HG03060 (cell line): ENCODE data around the gene MYO5C.
"Not testable (repeated sequence)": the region's sequence is repeated elsewhere in the genome, so short reads cannot be mapped to it uniquely, and the experiment has no call there.

Experiments used
- ATAC-seq: cut with Tn5 transposase; IDR thresholded peaks from one replicate; pipeline ENCODE4 v1.9.1; 2021; ENCODE audit warnings: low read depth, moderate number of reproducible peaks; ENCODE audit not compliant: unreplicated experiment

MYO5C gene

DNA sequence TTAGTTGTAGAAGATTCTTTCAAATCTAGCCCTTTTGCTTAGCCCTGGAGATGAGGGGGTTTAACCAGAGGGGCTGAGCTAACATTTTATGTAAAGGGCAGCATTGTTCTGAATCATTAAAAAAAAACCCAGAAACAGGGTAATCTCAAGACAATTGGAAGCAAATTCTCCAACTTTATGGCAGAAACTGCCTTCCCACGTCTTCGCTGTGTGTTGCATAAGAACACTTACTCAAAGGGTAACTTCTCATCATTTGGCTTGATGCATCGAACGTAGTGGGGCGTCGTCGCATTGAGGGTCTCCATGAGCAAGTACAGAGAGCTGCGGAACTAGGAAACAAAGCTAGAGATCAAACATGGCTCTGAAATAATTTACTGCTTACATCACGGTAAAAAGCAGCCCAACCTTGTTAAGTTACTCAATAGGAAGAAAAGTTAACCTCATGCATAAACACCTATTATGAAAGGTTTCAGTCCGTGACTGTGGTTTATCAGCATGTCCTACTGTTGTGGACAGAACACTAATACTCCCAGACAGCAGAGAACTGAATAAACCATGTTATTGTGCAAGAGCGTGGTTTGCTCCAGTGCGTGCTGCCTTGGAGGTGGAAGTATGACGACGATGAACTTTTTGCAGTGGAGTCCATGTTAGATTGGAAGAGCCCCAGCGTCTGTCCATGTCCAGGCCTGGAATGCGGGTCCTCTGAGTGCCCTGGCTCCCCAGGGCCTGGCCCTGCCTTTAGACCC is 48.7 kb downstream of the MYO5C start:
- no peak for ATAC-seq

DNA sequence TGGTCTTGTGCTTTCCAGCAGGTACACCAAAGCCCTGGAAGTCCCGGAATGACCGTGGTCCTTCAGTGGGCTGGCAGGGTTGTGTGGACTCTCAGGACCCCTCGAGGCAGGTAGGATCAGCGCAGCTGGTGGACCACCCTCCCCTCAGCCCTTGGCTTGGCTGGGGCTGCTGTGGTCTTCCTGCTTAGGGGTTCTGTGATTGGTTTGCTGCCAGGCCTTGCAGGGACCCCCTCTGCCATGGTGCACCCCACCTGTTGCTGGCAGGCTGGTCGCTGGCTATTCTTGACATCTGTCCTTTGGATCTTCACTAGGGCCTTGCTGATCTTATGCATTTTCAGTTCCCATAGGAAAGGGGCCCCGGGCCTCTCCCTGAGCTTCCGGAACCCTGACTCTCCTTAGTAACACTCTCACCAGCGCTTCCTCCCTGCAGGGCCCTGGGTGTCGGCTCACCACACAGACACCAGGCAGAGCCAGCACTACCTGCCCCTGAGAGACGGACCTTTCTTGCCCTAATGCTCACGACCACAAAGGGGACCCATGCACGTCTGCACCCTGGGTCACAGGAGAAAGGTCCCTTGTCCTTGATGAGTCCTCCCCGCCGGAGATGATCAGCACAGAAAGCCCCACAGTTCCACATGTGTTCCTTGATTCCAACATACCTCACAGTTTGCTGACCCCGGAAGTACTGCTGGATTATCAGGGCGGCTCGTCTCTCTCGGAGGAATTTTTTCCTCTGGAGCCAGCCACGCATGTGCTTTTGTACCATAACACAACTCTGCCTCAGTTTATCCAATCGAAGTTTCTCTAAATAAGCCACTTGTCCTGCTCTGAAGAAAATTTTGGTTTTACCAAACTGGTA is 51.7 kb downstream of the MYO5C start:
- no peak for ATAC-seq

DNA sequence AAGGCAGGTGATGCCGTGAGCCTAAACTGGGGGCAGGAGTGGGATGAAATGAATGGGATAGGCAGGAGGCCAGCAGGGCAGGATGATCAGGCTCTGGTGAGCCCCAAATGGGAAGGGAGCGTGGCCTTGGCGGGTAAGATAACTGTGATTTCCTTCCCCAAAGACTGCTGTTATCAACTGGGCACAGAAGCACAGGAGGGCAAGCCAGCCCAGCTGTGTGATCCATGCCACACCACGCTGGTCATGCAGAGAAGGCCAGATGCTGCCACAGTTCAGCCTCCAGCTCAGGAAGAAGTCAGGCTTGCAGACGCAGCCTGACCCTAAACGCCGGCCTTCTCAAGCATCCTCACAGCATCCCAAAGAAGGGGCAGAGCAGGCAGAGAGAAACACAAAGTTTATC is 52.3 kb downstream of the MYO5C start:
- ATAC-seq: no peak

DNA sequence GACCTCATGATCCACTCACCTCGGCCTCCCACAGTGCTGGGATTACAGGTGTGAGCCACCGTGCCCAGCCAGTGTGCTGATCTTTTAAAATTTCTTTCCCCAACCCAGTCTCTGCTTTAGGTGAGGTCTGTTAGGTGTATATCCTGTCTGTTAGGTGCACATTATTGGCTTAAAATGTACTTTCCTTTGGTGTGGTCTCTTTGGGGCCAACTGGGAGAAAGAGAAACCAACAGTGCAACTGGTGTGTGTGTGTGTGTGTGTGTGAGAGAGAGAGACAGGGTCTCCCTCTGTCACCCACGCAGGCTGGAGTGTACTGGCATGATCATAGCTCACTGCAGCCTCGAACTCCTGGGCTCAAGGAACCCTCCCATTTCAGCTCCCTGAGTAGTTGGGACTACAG is 54.1 kb downstream of the MYO5C start:
- ATAC-seq: no peak

DNA sequence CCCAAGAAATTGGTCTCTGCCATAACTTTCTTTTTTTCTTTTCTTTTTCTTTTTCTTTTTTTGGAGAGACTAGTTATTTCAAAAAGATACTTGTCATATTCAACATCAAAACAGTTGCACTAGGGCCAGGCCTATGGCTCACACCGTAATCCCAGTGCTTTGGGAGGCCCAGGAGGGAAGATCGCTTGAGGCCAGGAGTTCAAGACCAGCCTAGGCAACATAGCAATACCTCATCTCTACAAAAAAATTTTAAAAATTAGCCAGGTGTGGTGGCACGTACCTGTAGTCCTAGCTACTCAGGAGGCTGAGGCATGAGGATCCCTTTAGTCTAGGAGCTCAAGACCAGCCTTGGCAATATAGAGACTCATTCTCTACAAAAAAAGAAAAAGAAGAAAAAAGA is 55.4 kb downstream of the MYO5C start:
- ATAC-seq: no peak

DNA sequence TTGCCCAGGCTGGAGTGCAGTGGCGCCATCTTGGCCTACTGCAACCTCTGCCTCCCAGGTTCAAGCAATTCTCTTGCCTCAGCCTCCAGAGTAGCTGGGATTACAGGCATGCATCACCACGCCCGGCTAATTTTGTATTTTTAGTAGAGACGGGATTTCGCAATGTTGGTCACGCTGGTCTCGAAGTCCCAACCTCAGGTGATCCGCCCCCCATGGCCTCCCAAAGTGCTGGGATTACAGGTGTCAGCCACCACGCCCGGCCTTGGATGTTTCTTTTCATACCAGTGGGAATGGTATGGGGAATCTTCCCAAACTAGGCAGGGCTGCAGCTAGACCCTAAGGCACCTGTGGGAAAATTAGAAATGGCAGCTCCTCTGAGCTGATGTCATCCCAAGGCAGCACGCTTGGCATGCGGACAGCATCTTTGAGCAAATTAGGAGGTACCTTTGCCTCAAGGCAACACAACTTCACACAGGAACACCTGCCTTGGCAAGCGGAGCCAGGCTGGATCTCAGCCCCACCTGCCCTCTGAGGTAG is 56.5 kb downstream of the MYO5C start:
- not testable (repeated sequence) for ATAC-seq

DNA sequence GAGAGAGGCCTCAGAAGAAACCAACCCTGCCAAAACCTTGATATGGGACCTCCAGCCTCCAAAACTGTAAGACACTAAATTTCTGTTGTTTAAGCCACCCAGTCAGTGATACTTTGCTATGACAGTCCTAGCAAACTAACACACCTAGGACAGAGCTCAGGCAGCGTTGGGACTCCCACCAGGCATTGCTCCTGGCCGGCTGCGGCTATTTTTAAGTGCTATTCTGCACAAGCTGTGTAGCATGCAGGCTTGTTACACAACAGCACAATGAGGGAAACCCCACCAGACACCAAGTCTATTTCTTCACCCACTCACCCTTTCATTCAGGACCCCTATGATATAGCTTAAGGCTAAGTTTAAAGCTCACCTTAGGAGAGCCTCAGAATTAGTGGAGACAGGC is 57.5 kb downstream of the MYO5C start:
- ATAC-seq: no peak

DNA sequence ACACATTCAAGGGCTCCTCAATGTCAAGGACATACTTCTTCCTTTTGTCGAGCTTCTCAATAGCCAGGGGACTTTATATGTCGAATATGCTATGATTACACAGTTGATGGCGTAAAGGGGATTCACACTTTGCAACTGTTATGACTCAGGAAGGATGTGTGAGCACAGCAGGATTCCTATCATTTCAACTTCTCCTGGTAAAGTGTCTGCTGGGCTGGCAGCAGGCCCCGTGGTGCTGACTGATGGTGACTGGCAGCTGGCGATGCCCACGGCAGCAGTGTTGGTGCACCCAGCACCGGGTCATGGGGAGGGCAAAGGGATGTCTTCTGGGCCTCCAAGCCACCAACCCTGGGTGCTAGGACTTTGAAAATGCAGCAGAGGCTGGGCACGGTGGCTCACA is 59.6 kb downstream of the MYO5C start:
- no peak for ATAC-seq

DNA sequence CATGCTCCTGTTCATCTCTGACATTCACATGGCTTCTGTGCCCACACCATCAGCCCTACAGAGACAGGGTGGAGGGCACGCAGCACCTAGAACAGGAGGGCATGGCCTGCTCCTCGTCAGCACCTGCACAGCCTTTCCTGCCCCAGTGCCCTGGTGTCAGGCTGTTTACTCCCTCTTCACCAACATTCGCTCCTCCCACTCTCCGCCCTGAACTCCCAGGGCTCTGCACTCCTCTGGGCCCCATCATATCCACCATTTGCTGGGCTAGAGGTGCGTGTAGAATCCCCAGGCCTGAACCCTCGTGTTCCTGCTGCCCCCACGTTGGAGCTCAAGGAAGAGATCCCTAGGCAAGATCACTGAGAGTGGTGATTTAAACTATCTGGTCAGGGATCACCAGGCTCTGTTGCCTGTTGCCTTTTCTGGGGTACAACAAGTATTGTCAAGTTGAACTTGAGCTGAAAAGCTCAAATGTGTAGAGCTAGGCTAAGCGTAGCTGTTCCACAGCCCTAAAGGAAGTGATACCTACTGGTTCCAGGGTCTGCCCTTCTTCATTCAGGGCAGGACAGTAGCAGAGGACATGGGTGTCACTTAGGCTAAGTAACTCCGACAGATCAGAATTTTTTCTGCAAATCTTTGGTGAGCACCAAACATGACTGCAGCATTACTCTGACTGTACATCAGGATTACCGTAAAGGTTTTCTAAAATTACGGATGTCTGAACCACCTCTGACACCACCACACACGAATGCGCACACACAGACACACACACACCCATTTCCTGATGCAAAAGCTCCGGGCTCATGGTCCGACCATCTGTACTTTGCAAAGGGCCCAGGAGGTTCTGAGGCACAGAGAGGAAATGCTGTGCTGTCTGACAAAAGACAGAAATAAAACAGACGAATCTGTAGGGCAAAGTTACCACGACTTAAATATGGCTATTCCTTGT is 60.7 kb downstream of the MYO5C start:
- ATAC-seq: no peak

DNA sequence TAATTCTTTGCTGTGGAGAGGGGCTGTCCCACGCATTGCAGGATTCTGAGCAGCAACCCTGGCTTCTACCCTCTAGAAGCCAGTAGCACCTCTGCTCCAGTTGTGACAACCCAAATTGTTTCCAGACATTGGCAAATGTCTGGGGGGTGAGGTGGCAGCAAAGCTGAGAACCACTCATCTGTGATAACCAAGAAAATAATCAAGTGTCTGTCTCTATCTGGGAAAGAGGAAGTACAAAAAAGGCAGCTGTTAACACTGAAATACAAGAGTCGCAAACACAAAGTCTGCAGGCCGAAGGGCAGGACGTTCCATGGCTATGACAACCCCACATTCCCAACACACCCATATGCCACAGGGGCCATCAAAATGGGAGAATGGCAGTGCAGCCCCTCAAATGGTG is 62.2 kb downstream of the MYO5C start:
- peak; percentile 39 for ATAC-seq

DNA sequence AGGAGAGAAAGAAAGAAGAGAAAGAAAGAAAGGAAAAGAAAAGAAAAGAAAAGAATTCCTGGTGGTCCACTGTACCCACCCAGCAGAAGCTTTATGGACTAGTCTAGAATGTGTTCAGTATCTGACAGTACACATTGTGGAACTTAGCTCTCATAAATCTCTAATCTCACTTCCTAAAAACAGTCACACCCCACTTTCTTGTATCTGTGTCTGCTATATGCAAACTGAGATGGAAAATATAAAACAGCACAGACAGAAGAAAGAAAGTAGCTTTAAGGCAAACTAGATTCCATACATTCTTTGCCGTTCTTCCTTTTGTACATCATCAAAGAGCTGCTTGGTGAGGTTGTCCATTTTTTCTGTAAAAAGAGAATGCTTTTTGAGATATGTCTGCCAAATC is 63.3 kb downstream of the MYO5C start:
- peak; percentile 43 for ATAC-seq

DNA sequence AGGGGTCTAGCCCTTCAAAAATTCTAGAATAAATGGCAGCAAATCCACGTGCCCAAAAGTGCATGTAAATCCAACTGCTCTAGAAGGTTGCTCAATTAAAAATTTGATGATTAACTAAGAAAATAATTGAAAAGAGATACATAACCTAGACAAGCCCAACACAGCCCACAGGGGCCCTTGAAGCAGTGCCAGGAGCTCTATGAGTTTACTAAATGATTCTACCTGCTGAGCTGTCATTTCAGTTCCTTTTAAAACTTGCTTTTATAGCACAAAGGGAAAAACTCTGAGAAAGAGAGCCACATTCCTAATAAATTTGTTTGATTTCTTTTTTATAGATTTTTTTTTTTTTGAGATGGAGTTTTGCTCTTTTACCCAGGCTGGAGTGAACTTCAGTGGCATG is 65.5 kb downstream of the MYO5C start:
- ATAC-seq: no peak

DNA sequence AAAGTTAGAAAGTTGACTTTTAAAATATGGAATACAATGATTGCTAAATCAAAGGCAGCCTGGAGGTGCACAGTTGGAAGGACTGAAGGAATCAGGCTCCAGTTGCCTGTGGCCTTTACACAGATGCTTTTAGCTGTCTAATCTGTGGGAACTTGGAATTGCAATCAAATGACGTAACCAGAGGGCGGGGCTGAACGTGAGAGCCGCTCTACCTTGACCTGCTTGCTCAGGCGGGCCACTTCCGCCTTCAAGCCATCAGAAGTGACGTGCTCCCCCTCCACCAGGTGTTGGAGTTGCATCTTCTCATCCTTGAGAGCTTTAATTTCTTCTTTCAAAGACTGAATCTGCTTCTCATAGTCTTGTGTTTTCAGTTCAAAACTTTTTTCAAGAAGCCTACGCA is 66.7 kb downstream of the MYO5C start:
- ATAC-seq: no peak

DNA sequence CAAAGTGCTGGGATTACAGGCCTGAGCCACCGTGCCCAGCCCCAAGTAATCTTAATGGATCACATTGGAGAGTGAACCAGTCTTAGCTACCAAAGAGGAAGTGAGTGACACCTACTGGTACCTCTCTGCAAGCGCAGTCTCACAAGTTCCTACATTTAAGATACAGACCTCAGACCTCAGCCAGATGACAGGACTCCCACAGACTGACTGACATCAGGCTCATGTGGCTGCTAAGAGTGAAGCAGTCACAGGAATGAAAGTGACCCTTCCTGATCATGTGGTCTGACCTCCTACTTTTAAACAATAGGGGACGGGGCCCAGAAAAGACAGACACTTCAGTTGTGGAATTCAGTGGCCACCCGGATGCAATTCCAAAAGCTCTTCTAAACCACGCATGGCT is 68.1 kb downstream of the MYO5C start:
- peak; percentile 78 for ATAC-seq

DNA sequence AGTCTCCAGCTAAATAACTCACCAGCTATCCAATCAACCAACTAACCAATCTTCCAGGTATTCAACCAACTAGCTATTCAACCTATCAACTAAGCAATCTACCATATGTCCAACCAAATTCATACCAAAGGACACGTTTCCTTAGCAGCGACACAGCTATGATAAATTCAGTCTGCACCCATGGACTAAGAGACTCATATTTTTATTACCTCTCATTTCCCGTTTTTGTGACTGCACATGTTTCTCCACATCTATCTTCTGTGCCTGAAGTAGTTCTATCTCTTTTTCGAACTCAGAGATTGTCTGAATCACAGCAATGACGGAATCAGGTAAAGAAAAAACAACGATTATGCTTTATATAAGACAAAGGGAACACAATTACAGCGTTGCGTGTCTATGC is 70.4 kb downstream of the MYO5C start:
- no peak for ATAC-seq

DNA sequence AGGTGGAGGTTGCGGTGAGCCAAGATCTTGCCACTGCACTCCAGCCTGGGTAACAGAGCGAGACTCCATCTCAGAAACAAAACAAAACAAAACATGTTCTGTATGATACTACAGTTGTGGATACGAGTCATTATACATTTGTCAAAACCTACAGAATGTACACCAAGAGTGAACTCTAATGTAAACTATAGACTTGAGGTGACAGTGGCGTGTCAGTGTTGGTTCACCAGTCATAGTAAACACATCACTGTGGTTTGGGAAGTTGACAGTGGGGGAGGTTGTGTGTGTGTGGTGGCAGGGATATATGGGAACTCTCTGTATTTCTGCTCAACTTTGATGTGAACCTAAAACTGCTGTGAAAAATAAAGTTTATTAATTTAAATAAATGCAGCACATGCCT is 71.4 kb downstream of the MYO5C start:
- ATAC-seq: no peak

DNA sequence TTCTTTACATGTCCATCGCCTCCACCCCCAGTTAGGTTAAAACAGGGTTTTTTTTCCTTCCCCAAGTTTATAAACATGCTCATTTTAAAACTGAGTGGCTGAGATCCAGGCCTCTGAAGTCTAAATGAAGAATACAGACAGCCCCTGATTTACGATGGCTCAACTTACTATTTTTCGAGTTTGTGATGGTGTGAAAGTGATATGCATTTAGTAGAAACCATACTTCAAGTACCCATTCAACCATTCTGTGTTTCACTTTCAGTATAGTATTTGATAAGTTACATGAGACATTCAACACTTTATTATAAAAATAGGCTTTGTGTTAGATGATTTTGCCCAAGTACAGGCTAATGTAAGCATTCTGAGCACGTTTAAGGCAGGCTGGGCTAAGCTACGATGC is 73.9 kb downstream of the MYO5C start:
- ATAC-seq: no peak

DNA sequence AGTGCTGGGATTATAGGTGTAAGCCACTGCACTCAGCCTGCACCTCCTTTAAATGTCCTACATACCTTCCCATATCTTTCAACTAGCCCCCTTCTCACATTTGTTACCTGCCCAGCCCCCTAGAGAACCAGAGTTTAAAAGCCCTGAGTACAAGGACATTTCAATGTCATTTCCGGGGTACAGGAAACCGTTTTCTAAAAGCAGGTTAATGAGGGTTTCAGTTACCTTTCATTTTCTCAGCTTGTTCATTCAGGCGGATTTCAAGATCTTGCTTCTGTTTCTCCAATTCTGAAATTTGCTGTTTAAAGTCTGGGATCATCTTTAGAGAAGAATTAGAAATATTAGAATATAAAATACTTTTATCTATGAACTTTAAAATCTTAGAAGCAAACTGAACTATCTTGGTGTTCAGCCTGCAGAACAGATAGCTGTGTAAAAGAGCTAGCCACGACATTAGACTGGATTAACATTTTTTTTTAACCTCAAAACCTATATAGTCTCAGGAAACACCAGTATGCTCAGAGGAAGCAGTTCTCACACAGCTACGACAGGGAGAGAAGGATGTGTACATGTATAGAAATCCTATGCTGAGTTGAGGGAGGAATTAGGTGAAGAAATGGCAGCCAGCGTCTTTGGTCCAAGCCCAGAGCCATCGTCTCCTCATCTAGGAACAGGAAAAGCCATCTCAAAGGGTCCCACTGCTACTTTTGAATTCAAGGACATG is 74.5 kb downstream of the MYO5C start:
- ATAC-seq: no peak

DNA sequence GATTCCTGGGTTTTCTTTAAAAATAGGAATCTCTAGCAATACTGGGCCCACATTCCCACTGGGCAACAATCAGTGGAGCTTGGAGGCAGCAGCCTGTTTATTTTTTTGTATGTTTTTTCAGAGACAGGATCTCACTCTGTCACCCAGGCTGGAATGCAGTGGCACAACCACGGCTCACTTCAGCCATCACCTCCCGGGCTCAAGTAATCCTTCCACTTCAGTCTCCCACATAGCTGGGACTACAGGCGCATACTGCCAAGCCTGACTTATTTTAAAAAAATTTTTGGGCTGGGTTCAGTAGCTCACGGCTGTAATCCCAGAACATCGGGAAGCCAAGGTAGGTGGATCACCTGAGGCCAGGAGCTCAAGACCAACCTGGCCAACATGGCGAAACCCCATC is 75.4 kb downstream of the MYO5C start:
- no peak for ATAC-seq

DNA sequence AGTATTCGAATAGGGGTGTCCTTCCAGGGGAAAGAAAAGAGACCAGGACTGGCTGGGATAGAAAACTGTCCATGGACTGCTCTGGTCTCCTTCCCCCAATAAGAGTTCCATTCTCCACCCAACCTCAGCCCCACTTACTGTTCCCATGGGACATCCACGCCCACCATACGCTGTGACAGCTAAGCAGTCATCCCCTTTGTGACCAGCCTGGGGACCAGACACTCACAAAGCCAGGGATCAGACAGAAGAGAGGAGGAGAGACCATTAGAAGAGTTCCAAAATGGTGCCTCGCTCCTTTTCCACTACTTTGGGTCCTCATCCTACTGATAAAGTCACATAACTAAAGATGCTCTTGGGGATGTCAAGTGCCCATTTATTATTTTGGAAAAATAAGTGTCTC is 76.8 kb downstream of the MYO5C start:
- no peak for ATAC-seq
